ENCODE measurements around the gene PAX8.

- no peak for TF ChIP-seq EZH2 (IDR thresholded peaks at IDR 0.05; ENCODE audit: insufficient read depth, poor library complexity, severe bottlenecking)
- TF ChIP-seq EZH2phosphoT487 (IDR thresholded peaks at IDR 0.05; ENCODE audit: insufficient read depth, low read depth) = no peak
These were observed 23.3 kb downstream of the PAX8 start for GRCh38 chr2:113255140-113256070.

Measured in GM23248 (cell line).